Measurements from ENCODE around the gene GXYLT2. TPM values are rescaled to one million over a fixed set of nuclear protein-coding genes. Genes with fewer than 3 reads are reported as not detected.

Gene GXYLT2
- total RNA-seq, 4 donors from 2014 or later, result 1.3 to 74.1 (median 18.5) TPM

DNA sequence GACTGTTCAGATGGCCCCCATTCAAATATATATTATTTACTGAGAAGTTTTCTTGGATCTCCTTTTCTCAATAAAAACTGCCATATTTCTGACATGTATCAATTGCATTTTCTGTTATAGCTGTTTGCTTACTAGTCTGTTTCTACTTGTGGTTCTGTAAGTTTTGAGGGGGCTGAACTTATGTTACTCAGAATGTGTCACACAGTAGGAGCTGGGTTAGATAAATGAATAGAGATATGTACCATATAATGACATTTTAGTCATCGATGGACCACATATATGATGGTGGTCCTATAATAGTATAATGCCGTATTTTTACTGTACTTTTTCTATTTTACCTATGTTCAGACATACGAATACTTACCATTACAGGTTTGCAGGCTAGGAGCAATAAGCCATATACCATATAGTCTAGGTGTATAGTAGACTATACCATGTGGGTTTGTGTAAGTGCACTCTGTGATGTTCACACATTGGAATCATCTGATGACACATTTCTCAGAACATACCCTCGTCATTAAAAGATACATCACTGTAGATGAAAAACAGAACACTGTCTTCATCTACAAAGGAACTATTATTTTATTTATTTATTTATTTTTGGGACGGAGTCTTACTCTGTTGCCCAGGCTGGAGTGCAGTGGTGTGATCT, 131.1 kb downstream of the GXYLT2 start:
- H3K27ac ChIP-seq, result no peak overlapping the region

GRCh38 chr3:73021301-73021835, 133.5 kb downstream of the GXYLT2 start:
- H3K36me3 ChIP-seq, result no peaks in the 10 kb centered on the region
- no peak overlapping the region for H3K4me3 ChIP-seq
- DNase-seq, result no peak
- peaks cover 0 to 5% of the 10 kb centered on the region in 2 donors for H3K4me1 ChIP-seq
- TF ChIP-seq POLR2A (IDR thresholded peaks at IDR 0.05), result no peak
- no peak for TF ChIP-seq CTCF (IDR thresholded peaks at IDR 0.05)
- no peaks in the 10 kb centered on the region for H3K27me3 ChIP-seq
- H3K9me3 ChIP-seq, result no peaks in the 10 kb centered on the region
- intact Hi-C loops (cut with DNase I; ENCODE audit: low total_unique reads), result no loop called here
- no peak overlapping the region for H3K27ac ChIP-seq

More for the DNA sequence above, 131.1 kb downstream of the GXYLT2 start:
- intact Hi-C loops (cut with DNase I; ENCODE audit: low total_unique reads), result no loop called here
- no peaks in the 10 kb centered on the region for H3K27me3 ChIP-seq
- H3K4me1 ChIP-seq, result no peaks in the 10 kb centered on the region
- H3K36me3 ChIP-seq, result no peaks in the 10 kb centered on the region
- TF ChIP-seq POLR2A (IDR thresholded peaks at IDR 0.05) (no peak), CTCF (IDR thresholded peaks at IDR 0.05) (no peak)
- DNase-seq, result no peak
- no peak overlapping the region for H3K4me3 ChIP-seq
- no peaks in the 10 kb centered on the region for H3K9me3 ChIP-seq

GRCh38 chr3:73024836-73025235, 137.0 kb downstream of the GXYLT2 start:
- TF ChIP-seq POLR2A (IDR thresholded peaks at IDR 0.05) (no peak), CTCF (IDR thresholded peaks at IDR 0.05) (no peak)
- peaks cover 0 to 14% of the 10 kb centered on the region in 2 donors for H3K4me1 ChIP-seq
- H3K9me3 ChIP-seq, result no peaks in the 10 kb centered on the region
- no peak overlapping the region for H3K27ac ChIP-seq
- no peak overlapping the region for H3K4me3 ChIP-seq
- H3K27me3 ChIP-seq, result no peaks in the 10 kb centered on the region
- H3K36me3 ChIP-seq, result no peaks in the 10 kb centered on the region
- no peak for DNase-seq
- intact Hi-C loops (cut with DNase I; ENCODE audit: low total_unique reads), result no loop called here

GRCh38 chr3:73026111-73026759, 138.4 kb downstream of the GXYLT2 start:
- peaks cover 0 to 16% of the 10 kb centered on the region in 2 donors for H3K4me1 ChIP-seq
- H3K9me3 ChIP-seq, result no peaks in the 10 kb centered on the region
- H3K27ac ChIP-seq, result no peak overlapping the region
- no peak for TF ChIP-seq CTCF (IDR thresholded peaks at IDR 0.05)
- no peak for TF ChIP-seq POLR2A (IDR thresholded peaks at IDR 0.05)
- no peak overlapping the region for H3K4me3 ChIP-seq
- no peak for DNase-seq
- H3K36me3 ChIP-seq, result no peaks in the 10 kb centered on the region
- intact Hi-C loops (cut with DNase I; ENCODE audit: low total_unique reads), result no loop called here
- no peaks in the 10 kb centered on the region for H3K27me3 ChIP-seq

Small RNAs within 50 kb of the gene (small RNA-seq; reads per million reads assigned to genes)
- gene RF00017, result not detected

Other genes starting within 250 kb of the GXYLT2 start
- gene SHQ1, start 39.6 kb upstream of the GXYLT2 start, total RNA-seq, result 10 to 100 TPM in 2 of 4 donors, 1 to 10 TPM in 2; 8.2 to 30.9 (median 19.2) TPM
- gene PPP4R2, start 108.8 kb downstream of the GXYLT2 start, total RNA-seq, result 100 to 1,000 TPM in 1 of 4 donors, 10 to 100 TPM in 3; 21.3 to 136 (median 62.3) TPM
- gene EBLN2, start 173.6 kb downstream of the GXYLT2 start, total RNA-seq, result 10 to 100 TPM in 2 of 4 donors, 1 to 10 TPM in 2; 4.7 to 20.5 (median 11.3) TPM

All from uterus (tissue), 4 donors.